MM.1S (cell line): Measurements from ENCODE around the gene NFATC1.

Source experiments
- DNase-seq: peaks from one replicate; pipeline ENCODE4 v3.0.0-alpha.2; 2015
- H2AFZ ChIP-seq: fragments of 300-600 bp; sonication (generic); 2 replicates; pipeline ENCODE4 v1.6.0; 2016; ENCODE audit warnings: antibody characterized with exemption, low read length
- H3F3A ChIP-seq: fragments of 300-600 bp; sonication (generic); 2 replicates; pipeline ENCODE4 v1.6.1; 2016; ENCODE audit warnings: mild to moderate bottlenecking, antibody characterized with exemption, low read length, moderate library complexity, mixed read lengths; ENCODE audit not compliant: insufficient read depth
- H3K27ac ChIP-seq: fragments of 300-600 bp; sonication (generic); 2 replicates; pipeline ENCODE4 v1.5.1; 2016; ENCODE audit warnings: mild to moderate bottlenecking, low read length
- H3K27me3 ChIP-seq: fragments of 300-600 bp; sonication (generic); replicated peaks from 2 replicates; pipeline ENCODE4 v1.6.0; 2016; ENCODE audit warnings: low read length; ENCODE audit not compliant: insufficient read depth
- H3K36me3 ChIP-seq: fragments of 300-600 bp; sonication (generic); replicated peaks from 2 replicates; pipeline ENCODE4 v1.6.1; 2016; ENCODE audit warnings: mild to moderate bottlenecking, low read length, mixed read lengths; ENCODE audit not compliant: insufficient read depth
- H3K4me1 ChIP-seq: fragments of 300-600 bp; sonication (generic); 2 replicates; pipeline ENCODE4 v1.6.1; 2016; ENCODE audit warnings: low read length, mixed read lengths
- H3K4me2 ChIP-seq: fragments of 300-600 bp; sonication (generic); 2 replicates; pipeline ENCODE4 v1.6.0; 2016; ENCODE audit warnings: low read depth, low read length
- H3K4me3 ChIP-seq: fragments of 300-600 bp; sonication (generic); 2 replicates; pipeline ENCODE4 v1.5.1; 2016; ENCODE audit warnings: low read length, mixed read lengths
- H3K79me2 ChIP-seq: fragments of 300-600 bp; sonication (generic); 2 replicates; pipeline ENCODE4 v1.6.1; 2016; ENCODE audit warnings: mixed run types, low read length, mixed read lengths
- H3K9ac ChIP-seq: fragments of 300-600 bp; sonication (generic); 2 replicates; pipeline ENCODE4 v1.6.1; 2016; ENCODE audit warnings: low read length, mixed read lengths
- H3K9me2 ChIP-seq: fragments of 300-600 bp; sonication (generic); replicated peaks from 2 replicates; pipeline ENCODE4 v1.6.1; 2016; ENCODE audit warnings: mild to moderate bottlenecking, low read length, mixed read lengths; ENCODE audit not compliant: insufficient read depth
- H3K9me3 ChIP-seq: fragments of 300-600 bp; sonication (generic); replicated peaks from 2 replicates; pipeline ENCODE4 v1.6.1; 2016; ENCODE audit warnings: mild to moderate bottlenecking, low read length, mixed read lengths; ENCODE audit not compliant: insufficient read depth
- H4K20me1 ChIP-seq: fragments of 300-600 bp; sonication (generic); 2 replicates; pipeline ENCODE4 v1.6.1; 2016; ENCODE audit warnings: mild to moderate bottlenecking, low read length, moderate library complexity, mixed read lengths; ENCODE audit not compliant: insufficient read depth
- CTCF ChIP-seq: fragments of 300-600 bp; sonication (generic); IDR thresholded peaks from 2 replicates; pipeline ENCODE4 v1.5.1; 2016; ENCODE audit warnings: antibody characterized with exemption, low read length, mixed read lengths
- EZH2 ChIP-seq: fragments of 300-600 bp; sonication (generic); optimal IDR thresholded peaks from 2 replicates; pipeline ENCODE3; 2017; ENCODE audit warnings: low read depth, mild to moderate bottlenecking, antibody characterized with exemption, low read length, mixed read lengths
- EZH2phosphoT487 ChIP-seq: fragments of 300-600 bp; sonication (generic); IDR thresholded peaks from 2 replicates; pipeline ENCODE4 v1.6.1; 2018; ENCODE audit warnings: antibody characterized with exemption, low read length

Gene NFATC1

DNA sequence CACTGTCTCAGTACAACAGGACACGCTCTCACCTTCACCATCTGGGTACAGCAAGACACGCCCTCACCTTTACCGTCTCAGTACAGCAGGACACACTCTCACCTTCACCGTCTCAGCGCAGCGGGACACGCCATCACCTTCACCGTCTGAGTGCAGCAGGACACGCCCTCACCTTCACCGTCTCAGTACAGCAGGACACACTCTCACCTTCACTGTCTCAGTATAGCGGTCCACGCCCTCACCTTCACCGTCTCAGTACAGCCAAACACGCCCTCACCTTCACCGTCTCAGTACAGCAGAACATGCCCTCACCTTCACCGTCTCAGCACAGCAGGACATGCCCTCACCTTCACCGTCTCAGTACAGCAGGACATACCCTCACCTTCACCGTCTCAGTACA lies 174.0 kb downstream of the NFATC1 start:
- H3K27ac ChIP-seq: no peak overlapping the region
- H3K4me2 ChIP-seq: no peak overlapping the region
- TF ChIP-seq EZH2 (no peak), EZH2phosphoT487 (no peak), CTCF (no peak)

DNA sequence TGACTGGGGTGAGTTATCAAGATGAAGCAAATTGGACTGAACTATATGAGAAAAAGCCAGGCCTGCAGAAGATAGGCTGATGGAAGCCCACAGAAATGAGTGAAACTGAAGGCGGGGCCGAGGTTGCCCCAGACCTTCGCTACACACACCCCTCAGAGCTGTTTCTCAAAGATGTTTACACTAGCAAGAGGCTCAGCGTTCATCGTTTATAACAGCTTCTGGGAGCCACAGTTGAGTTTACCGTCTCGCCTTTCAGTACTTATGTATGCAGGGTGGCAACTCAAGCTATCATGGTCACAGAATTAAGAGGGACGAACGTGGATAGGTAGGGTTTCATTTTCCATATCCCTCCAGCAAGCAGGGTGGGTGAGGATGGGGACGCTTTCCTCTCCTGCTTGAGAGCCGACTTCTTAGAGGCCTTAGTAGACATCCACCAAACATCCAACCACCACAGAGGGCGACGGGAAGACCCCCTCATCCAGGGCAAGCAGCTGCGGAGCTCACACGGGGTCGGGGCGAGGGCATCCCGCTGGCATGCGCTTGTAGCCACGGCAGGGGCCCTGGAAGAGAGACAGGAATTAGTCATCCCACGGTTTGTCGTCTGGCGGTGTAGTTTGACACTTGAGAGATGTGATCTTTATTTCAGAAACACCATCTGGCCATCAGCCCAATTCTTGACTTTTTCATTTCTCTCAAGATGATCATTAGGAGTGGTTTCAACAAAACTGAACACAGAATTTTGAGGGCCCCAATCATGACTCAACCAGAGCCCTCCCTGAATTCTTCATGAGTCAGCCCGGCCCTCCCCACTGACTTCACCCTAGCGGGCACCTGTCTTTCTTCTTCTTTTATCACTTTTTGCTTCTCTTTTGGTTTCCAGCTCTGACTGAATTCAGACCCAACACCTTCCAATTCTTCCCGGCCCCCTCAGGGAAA lies 174.8 kb downstream of the NFATC1 start:
- TF ChIP-seq EZH2phosphoT487: no peak
- TF ChIP-seq EZH2: no peak
- no peak for TF ChIP-seq CTCF
- peak overlapping the region; percentile 9; the same call in 1 of the 2 replicates for H3K4me2 ChIP-seq
- H3K27ac ChIP-seq: no peak overlapping the region

More for the DNA sequence above, 174.0 kb downstream of the NFATC1 start:
- Histone ChIP-seq H3F3A (no peaks in the 10 kb centered on the region), H3K27me3 (no peaks in the 10 kb centered on the region), H3K9me2 (no peaks in the 10 kb centered on the region), H3K9ac (no peak overlapping the region), H3K4me3 (no peak overlapping the region), H3K36me3 (no peaks in the 10 kb centered on the region), H3K9me3 (no peaks in the 10 kb centered on the region), H3K4me1 (no peaks in the 10 kb centered on the region), H3K79me2 (no peaks in the 10 kb centered on the region), H2AFZ (no peak overlapping the region), H4K20me1 (no peaks in the 10 kb centered on the region)
- no peak for DNase-seq

DNA sequence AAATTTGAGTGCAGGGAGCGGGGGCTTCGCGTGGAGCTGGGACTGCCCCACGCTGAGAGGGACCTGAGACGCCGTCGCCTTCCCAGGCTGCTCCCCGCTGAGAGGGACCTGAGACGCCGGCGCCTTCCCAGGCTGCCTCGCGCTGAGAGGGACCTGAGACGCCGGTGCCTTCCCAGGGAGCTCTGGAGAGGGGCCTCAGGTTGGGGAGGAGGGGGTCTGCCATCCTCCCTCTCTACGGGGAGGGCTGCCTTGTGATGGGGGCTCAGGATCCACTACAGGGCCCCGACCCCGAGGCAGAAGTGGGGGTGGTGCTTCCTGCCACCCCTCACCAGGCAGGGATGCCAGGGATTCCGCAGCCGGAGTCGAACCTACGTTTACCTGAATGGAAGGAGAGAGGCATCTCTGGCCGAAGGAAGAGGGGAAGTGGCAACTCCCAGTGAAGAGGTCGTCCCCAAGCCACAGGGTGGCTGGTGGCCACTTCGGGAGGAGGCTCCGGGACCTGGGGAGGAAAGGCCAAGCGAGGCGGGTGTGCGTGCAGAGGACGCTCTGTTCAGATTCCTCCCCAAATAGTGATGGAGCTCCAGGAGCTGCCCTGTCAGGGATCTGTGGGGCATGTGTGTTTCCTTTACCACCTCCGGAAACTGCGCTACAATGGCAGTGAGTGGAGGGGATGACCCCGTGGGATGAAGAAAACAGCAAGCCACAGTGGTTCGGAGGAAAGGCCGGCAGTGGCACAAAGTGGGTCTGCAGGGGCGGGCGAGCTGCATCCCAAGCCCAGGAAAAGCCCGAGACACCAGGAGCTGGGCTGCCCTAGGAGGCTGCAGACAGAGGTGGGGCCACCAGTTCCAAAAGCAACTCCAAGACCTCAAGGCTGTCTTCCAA lies 175.7 kb downstream of the NFATC1 start:
- no peak for DNase-seq
- Histone ChIP-seq H2AFZ (no peak overlapping the region), H3K4me3 (no peak overlapping the region), H3F3A (no peaks in the 10 kb centered on the region), H3K27me3 (no peaks in the 10 kb centered on the region), H3K9me2 (no peaks in the 10 kb centered on the region), H3K9me3 (no peaks in the 10 kb centered on the region), H3K4me2 (no peak overlapping the region), H4K20me1 (no peaks in the 10 kb centered on the region), H3K36me3 (no peaks in the 10 kb centered on the region), H3K4me1 (no peaks in the 10 kb centered on the region), H3K79me2 (no peaks in the 10 kb centered on the region), H3K27ac (no peak overlapping the region), H3K9ac (no peak overlapping the region)
- TF ChIP-seq EZH2phosphoT487 (no peak), EZH2 (no peak), CTCF (no peak)

More for the DNA sequence above, 174.8 kb downstream of the NFATC1 start:
- H3K4me1 ChIP-seq: no peaks in the 10 kb centered on the region
- H2AFZ ChIP-seq: no peak overlapping the region
- H3F3A ChIP-seq: no peaks in the 10 kb centered on the region
- H3K79me2 ChIP-seq: no peaks in the 10 kb centered on the region
- H3K4me3 ChIP-seq: no peak overlapping the region; the same call in 1 of the 2 replicates
- H3K36me3 ChIP-seq: no peaks in the 10 kb centered on the region
- no peaks in the 10 kb centered on the region for H3K9me3 ChIP-seq
- no peaks in the 10 kb centered on the region for H4K20me1 ChIP-seq
- DNase-seq: no peak
- H3K9me2 ChIP-seq: no peaks in the 10 kb centered on the region
- H3K27me3 ChIP-seq: no peaks in the 10 kb centered on the region
- no peak overlapping the region for H3K9ac ChIP-seq
